ENCODE results near the gene GRPR. TPM values are rescaled to one million over a fixed set of nuclear protein-coding genes. Genes with fewer than 3 reads are reported as not detected.

Gene GRPR
- polyA plus RNA-seq, 1 donor (not counting 4 experiments of a cell fraction or from before 2014, with no cell fraction given): 0.08 TPM

- no peak for FAIRE-seq
- Histone ChIP-seq H3K27me3 (ENCODE audit: control insufficient read depth, extremely low read depth, insufficient read depth, low read length) (peaks cover 7% of the 10 kb centered on the region), H3K79me2 (ENCODE audit: control insufficient read depth, insufficient read depth, low read length) (no peaks in the 10 kb centered on the region), H3K9me1 (ENCODE audit: control insufficient read depth, extremely low read depth, insufficient read depth, low read length) (no peaks in the 10 kb centered on the region), H3K9me3 (ENCODE audit: control insufficient read depth, low read depth, low read length) (no peaks in the 10 kb centered on the region), H4K20me1 (ENCODE audit: control insufficient read depth, extremely low read depth, insufficient read depth, low read length) (no peaks in the 10 kb centered on the region), H2AFZ (ENCODE audit: control insufficient read depth, low read length) (no peak overlapping the region), H3K4me2 (ENCODE audit: control insufficient read depth, extremely low read depth, insufficient read depth, low read depth, low read length) (no peak overlapping the region), H3K9ac (ENCODE audit: control insufficient read depth, extremely low read depth, insufficient read depth, low read length) (no peak overlapping the region), H3K36me3 (ENCODE audit: control insufficient read depth in 2 of 2, extremely low read depth in 1 of 2, insufficient read depth in 2 of 2, low read length in 2 of 2) (no peaks in the 10 kb centered on the region), H3K4me3 (ENCODE audit: control insufficient read depth in 2 of 3, extremely low read depth in 1 of 3, insufficient read depth in 2 of 3, low read depth in 1 of 3, low read length in 3 of 3) (no peak overlapping the region), H3K27ac (ENCODE audit: control insufficient read depth, insufficient read depth, low read length) (no peak overlapping the region), H3K4me1 (ENCODE audit: control insufficient read depth, extremely low read depth, insufficient read depth, low read length) (peaks cover 4% of the 10 kb centered on the region)
- dilution Hi-C loops (cut with MboI; ENCODE audit: extremely low pct_ligation_motif_present, low sequenced_read_pairs): no loop called here
- no peak for DNase-seq (ENCODE audit: low read depth, low spot score)
- TF ChIP-seq EZH2 (IDR thresholded peaks at IDR 0.05; ENCODE audit: low read length): no peak
- no peak for TF ChIP-seq CTCF (optimal IDR thresholded peaks at IDR 0.05 in 1 of 3, IDR thresholded peaks at IDR 0.05 in 1 of 3, conservative IDR thresholded peaks at IDR 0.05 in 1 of 3; ENCODE audit: extremely low read depth in 1 of 3, insufficient read depth in 2 of 3, low read length in 3 of 3)
Observed at GRCh38 chrX:16081357-16081756, 42.0 kb upstream of the GRPR start.

DNA sequence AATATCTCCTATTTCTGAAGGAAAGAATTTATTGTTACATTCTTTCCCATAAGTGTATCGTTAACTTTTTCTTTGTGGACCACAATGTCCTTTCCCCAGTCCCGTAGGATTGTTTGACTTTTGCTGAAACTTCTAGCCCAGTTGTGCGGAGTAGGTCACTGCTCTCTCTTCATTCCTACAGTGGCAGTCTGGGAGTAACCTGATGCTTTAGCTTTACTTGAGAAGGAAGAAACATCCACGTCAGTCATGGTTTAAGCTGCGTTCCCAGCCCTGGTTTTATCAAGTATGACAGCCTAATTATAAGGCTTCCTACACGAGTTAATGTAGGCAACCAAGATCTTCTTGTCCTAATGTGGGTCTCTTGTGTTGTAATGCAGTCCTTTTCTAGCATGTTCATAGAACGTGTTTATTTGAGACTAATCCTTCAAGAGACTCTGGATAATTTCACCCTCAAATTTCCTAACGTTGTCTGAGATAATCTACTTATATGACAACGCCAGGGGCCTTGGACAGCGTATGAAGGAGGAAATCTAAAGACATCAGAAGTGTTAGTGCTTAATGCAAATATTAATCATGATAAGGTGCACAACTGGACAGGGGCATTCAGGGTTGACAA, 40.8 kb upstream of the GRPR start:
- Histone ChIP-seq H3K4me2 (ENCODE audit: control insufficient read depth, extremely low read depth, insufficient read depth, low read depth, low read length) (no peak overlapping the region), H3K9ac (ENCODE audit: control insufficient read depth, extremely low read depth, insufficient read depth, low read length) (no peak overlapping the region), H3K9me3 (ENCODE audit: control insufficient read depth, low read depth, low read length) (no peaks in the 10 kb centered on the region), H3K4me3 (ENCODE audit: control insufficient read depth in 2 of 3, extremely low read depth in 1 of 3, insufficient read depth in 2 of 3, low read depth in 1 of 3, low read length in 3 of 3) (no peak overlapping the region), H3K27ac (ENCODE audit: control insufficient read depth, insufficient read depth, low read length) (no peak overlapping the region), H3K4me1 (ENCODE audit: control insufficient read depth, extremely low read depth, insufficient read depth, low read length) (no peaks in the 10 kb centered on the region), H3K9me1 (ENCODE audit: control insufficient read depth, extremely low read depth, insufficient read depth, low read length) (no peaks in the 10 kb centered on the region), H3K79me2 (ENCODE audit: control insufficient read depth, insufficient read depth, low read length) (no peaks in the 10 kb centered on the region), H2AFZ (ENCODE audit: control insufficient read depth, low read length) (no peak overlapping the region), H4K20me1 (ENCODE audit: control insufficient read depth, extremely low read depth, insufficient read depth, low read length) (no peaks in the 10 kb centered on the region), H3K27me3 (ENCODE audit: control insufficient read depth, extremely low read depth, insufficient read depth, low read length) (peaks cover 7% of the 10 kb centered on the region), H3K36me3 (ENCODE audit: control insufficient read depth in 2 of 2, extremely low read depth in 1 of 2, insufficient read depth in 2 of 2, low read length in 2 of 2) (no peaks in the 10 kb centered on the region)
- DNase-seq (ENCODE audit: low read depth, low spot score) (no peak), FAIRE-seq (no peak)
- dilution Hi-C loops (cut with MboI; ENCODE audit: extremely low pct_ligation_motif_present, low sequenced_read_pairs): no loop called here
- TF ChIP-seq EZH2 (IDR thresholded peaks at IDR 0.05; ENCODE audit: low read length) (no peak), CTCF (optimal IDR thresholded peaks at IDR 0.05 in 1 of 3, IDR thresholded peaks at IDR 0.05 in 1 of 3, conservative IDR thresholded peaks at IDR 0.05 in 1 of 3; ENCODE audit: extremely low read depth in 1 of 3, insufficient read depth in 2 of 3, low read length in 3 of 3) (no peak)
